Measurements from ENCODE around the gene GNG7. TPM values are rescaled to one million over a fixed set of nuclear protein-coding genes. Genes with fewer than 3 reads are reported as not detected.
"Not testable (repeated sequence)": the region's sequence is repeated elsewhere in the genome, so short reads cannot be mapped to it uniquely, and the experiment has no call there.

Gene GNG7
- polyA plus RNA-seq, 1 donor (not counting 4 experiments of a cell fraction or from before 2014, with no cell fraction given) = 0.01 TPM

GRCh38 chr19:2475018-2475701 lies 227.3 kb downstream of the GNG7 start:
- no peak for DNase-seq (ENCODE audit: low read depth, low spot score)
- Histone ChIP-seq H3K9me1 (ENCODE audit: control insufficient read depth, extremely low read depth, insufficient read depth, low read length) (no peaks in the 10 kb centered on the region), H3K27me3 (ENCODE audit: control insufficient read depth, extremely low read depth, insufficient read depth, low read length) (no peaks in the 10 kb centered on the region), H4K20me1 (ENCODE audit: control insufficient read depth, extremely low read depth, insufficient read depth, low read length) (peaks cover 6% of the 10 kb centered on the region), H3K4me1 (ENCODE audit: control insufficient read depth, extremely low read depth, insufficient read depth, low read length) (peaks cover 5% of the 10 kb centered on the region), H3K79me2 (ENCODE audit: control insufficient read depth, insufficient read depth, low read length) (peaks cover 21% of the 10 kb centered on the region), H3K4me3 (ENCODE audit: control insufficient read depth in 2 of 3, extremely low read depth in 1 of 3, insufficient read depth in 2 of 3, low read depth in 1 of 3, low read length in 3 of 3) (peak overlapping the region; percentile 67 to 99 (median 89)), H3K9me3 (ENCODE audit: control insufficient read depth, low read depth, low read length) (no peaks in the 10 kb centered on the region), H2AFZ (ENCODE audit: control insufficient read depth, low read length) (peak overlapping the region; percentile 20), H3K4me2 (ENCODE audit: control insufficient read depth, extremely low read depth, insufficient read depth, low read depth, low read length) (peak overlapping the region; percentile 96), H3K27ac (ENCODE audit: control insufficient read depth, insufficient read depth, low read length) (peak overlapping the region; percentile 74), H3K36me3 (ENCODE audit: control insufficient read depth in 2 of 2, extremely low read depth in 1 of 2, insufficient read depth in 2 of 2, low read length in 2 of 2) (peaks cover 5 to 8% of the 10 kb centered on the region in 2 experiments), H3K9ac (ENCODE audit: control insufficient read depth, extremely low read depth, insufficient read depth, low read length) (peak overlapping the region; percentile 70)
- FAIRE-seq = no peak
- dilution Hi-C loops (cut with MboI; ENCODE audit: extremely low pct_ligation_motif_present, low sequenced_read_pairs) = no loop called here
- TF ChIP-seq EZH2 (IDR thresholded peaks at IDR 0.05; ENCODE audit: low read length) = no peak
- peak in 1 of 3 experiments; percentile 11 for TF ChIP-seq CTCF (optimal IDR thresholded peaks at IDR 0.05 in 1 of 3, IDR thresholded peaks at IDR 0.05 in 1 of 3, conservative IDR thresholded peaks at IDR 0.05 in 1 of 3; ENCODE audit: extremely low read depth in 1 of 3, insufficient read depth in 2 of 3, low read length in 3 of 3)

GRCh38 chr19:2474232-2475017 lies 228.1 kb downstream of the GNG7 start:
- H3K4me1 ChIP-seq (ENCODE audit: control insufficient read depth, extremely low read depth, insufficient read depth, low read length) = peaks cover 8% of the 10 kb centered on the region
- H3K79me2 ChIP-seq (ENCODE audit: control insufficient read depth, insufficient read depth, low read length) = peaks cover 21% of the 10 kb centered on the region
- peak overlapping the region; percentile 20 for H2AFZ ChIP-seq (ENCODE audit: control insufficient read depth, low read length)
- peaks cover 5 to 8% of the 10 kb centered on the region in 2 experiments for H3K36me3 ChIP-seq (ENCODE audit: control insufficient read depth in 2 of 2, extremely low read depth in 1 of 2, insufficient read depth in 2 of 2, low read length in 2 of 2)
- no peaks in the 10 kb centered on the region for H3K27me3 ChIP-seq (ENCODE audit: control insufficient read depth, extremely low read depth, insufficient read depth, low read length)
- H4K20me1 ChIP-seq (ENCODE audit: control insufficient read depth, extremely low read depth, insufficient read depth, low read length) = peaks cover 6% of the 10 kb centered on the region
- H3K9me1 ChIP-seq (ENCODE audit: control insufficient read depth, extremely low read depth, insufficient read depth, low read length) = no peaks in the 10 kb centered on the region
- peak overlapping the region; percentile 96 for H3K4me2 ChIP-seq (ENCODE audit: control insufficient read depth, extremely low read depth, insufficient read depth, low read depth, low read length)
- H3K27ac ChIP-seq (ENCODE audit: control insufficient read depth, insufficient read depth, low read length) = peak overlapping the region; percentile 74
- no peak for FAIRE-seq
- TF ChIP-seq EZH2 (IDR thresholded peaks at IDR 0.05; ENCODE audit: low read length) = no peak
- peak; percentile 53 to 93 (median 85) for TF ChIP-seq CTCF (optimal IDR thresholded peaks at IDR 0.05 in 1 of 3, IDR thresholded peaks at IDR 0.05 in 1 of 3, conservative IDR thresholded peaks at IDR 0.05 in 1 of 3; ENCODE audit: extremely low read depth in 1 of 3, insufficient read depth in 2 of 3, low read length in 3 of 3)
- H3K9ac ChIP-seq (ENCODE audit: control insufficient read depth, extremely low read depth, insufficient read depth, low read length) = peak overlapping the region; percentile 70
- H3K4me3 ChIP-seq (ENCODE audit: control insufficient read depth in 2 of 3, extremely low read depth in 1 of 3, insufficient read depth in 2 of 3, low read depth in 1 of 3, low read length in 3 of 3) = peak overlapping the region; percentile 67 to 99 (median 89)
- dilution Hi-C loops (cut with MboI; ENCODE audit: extremely low pct_ligation_motif_present, low sequenced_read_pairs) = no loop called here
- DNase-seq (ENCODE audit: low read depth, low spot score) = no peak
- H3K9me3 ChIP-seq (ENCODE audit: control insufficient read depth, low read depth, low read length) = no peaks in the 10 kb centered on the region

GRCh38 chr19:2469915-2470200 lies 232.6 kb downstream of the GNG7 start:
- dilution Hi-C loops (cut with MboI; ENCODE audit: extremely low pct_ligation_motif_present, low sequenced_read_pairs); H3K4me2 ChIP-seq (ENCODE audit: control insufficient read depth, extremely low read depth, insufficient read depth, low read depth, low read length): not testable (repeated sequence)

More at GRCh38 chr19:2469915-2470200, 232.6 kb downstream of the GNG7 start:
- H3K27me3 ChIP-seq (ENCODE audit: control insufficient read depth, extremely low read depth, insufficient read depth, low read length); H3K27ac ChIP-seq (ENCODE audit: control insufficient read depth, insufficient read depth, low read length); H3K36me3 ChIP-seq (ENCODE audit: control insufficient read depth in 2 of 2, extremely low read depth in 1 of 2, insufficient read depth in 2 of 2, low read length in 2 of 2); DNase-seq (ENCODE audit: low read depth, low spot score); H3K9me1 ChIP-seq (ENCODE audit: control insufficient read depth, extremely low read depth, insufficient read depth, low read length); FAIRE-seq; H3K79me2 ChIP-seq (ENCODE audit: control insufficient read depth, insufficient read depth, low read length); H4K20me1 ChIP-seq (ENCODE audit: control insufficient read depth, extremely low read depth, insufficient read depth, low read length); H3K9ac ChIP-seq (ENCODE audit: control insufficient read depth, extremely low read depth, insufficient read depth, low read length); H2AFZ ChIP-seq (ENCODE audit: control insufficient read depth, low read length); H3K9me3 ChIP-seq (ENCODE audit: control insufficient read depth, low read depth, low read length); H3K4me3 ChIP-seq (ENCODE audit: control insufficient read depth in 2 of 3, extremely low read depth in 1 of 3, insufficient read depth in 2 of 3, low read depth in 1 of 3, low read length in 3 of 3); H3K4me1 ChIP-seq (ENCODE audit: control insufficient read depth, extremely low read depth, insufficient read depth, low read length): not testable (repeated sequence)
